K562 (cell line): ENCODE data around the gene VTCN1. TPM values are rescaled to one million over a fixed set of nuclear protein-coding genes. Genes with fewer than 3 reads are reported as not detected.

Experiments used
- ATAC-seq: fragments of 200-7000 bp; cut with Tn5 transposase; 3 replicates; pipeline ENCODE4 v1.9.1; 2020; ENCODE audit warnings: moderate library complexity
- BruUV-seq: library from RNA; stranded (reverse); fragments of 400-500 nt; replicated peaks from 2 replicates; lab custom pipeline; 2021; lab: Mats Ljungman, UMichigan
- CTCF ChIA-PET: fragments of 300-600 bp; formaldehyde crosslinking; extraction: SDS; loops from one replicate; lab custom pipeline; 2021; ENCODE audit warnings: low intra/inter-chr PET ratio; lab: Yijun Ruan, JAX
- POLR2A ChIA-PET: fragments of 300-600, 350-650 bp; sonication (Branson Sonifier 250); formaldehyde crosslinking; extraction: SDS; loops from one replicate; lab custom pipeline; 2021; ENCODE audit warnings: antibody characterized with exemption, inconsistent platforms; lab: Yijun Ruan, JAX
- DNase-seq, 4 experiments: peaks; one replicate each; pipeline versions ENCODE4 v3.0.0 to v3.0.0-alpha.2; 2011 to 2018; ENCODE audit warnings: low spot score in 3 of 4, mixed read lengths in 3 of 4; ENCODE audit errors: extremely low read depth in 1 of 4
- FAIRE-seq: peaks from 2 replicates; lab custom pipeline; 2011; peaks lifted over from hg19 to GRCh38; lab: Jason Lieb, UNC
- H2AFZ ChIP-seq: 2 replicates; pipeline ENCODE4 v1.6.0; 2011; ENCODE audit warnings: low read depth, low read length, control low read depth, inconsistent platforms
- H3K27ac ChIP-seq: fragments of 200-600 bp; 3 replicates; pipeline ENCODE4 v1.8.0; 2011; ENCODE audit warnings: low read depth, mild to moderate bottlenecking, control low read depth, inconsistent platforms, low read length, moderate library complexity, mixed read lengths; ENCODE audit errors: extremely low read depth
- H3K27me3 ChIP-seq, 2 experiments: fragments of 300-600 bp in 1 of 2; 2 replicates in 1 of 2; 3 replicates in 1 of 2; pipeline versions ENCODE4 v1.6.0 to v1.8.0; 2011; ENCODE audit warnings: inconsistent platforms in 2 of 2, low read length in 2 of 2, mild to moderate bottlenecking in 1 of 2, mixed read lengths in 1 of 2, moderate library complexity in 1 of 2; ENCODE audit not compliant: control insufficient read depth in 2 of 2, insufficient read depth in 2 of 2
- H3K36me3 ChIP-seq: fragments of 300-600 bp; 3 replicates; pipeline ENCODE4 v1.8.0; 2011; ENCODE audit warnings: mild to moderate bottlenecking, low read length, inconsistent platforms; ENCODE audit not compliant: control insufficient read depth, insufficient read depth
- H3K4me1 ChIP-seq, 2 experiments: fragments of 200-600 bp in 1 of 2; replicated peaks in 1 of 2; 2 replicates in 1 of 2; 3 replicates in 1 of 2; pipeline versions ENCODE4 v1.5.1 to v1.8.0; 2011; ENCODE audit warnings: inconsistent platforms in 2 of 2, low read length in 2 of 2, mild to moderate bottlenecking in 1 of 2, mixed read lengths in 1 of 2, moderate library complexity in 1 of 2; ENCODE audit not compliant: control insufficient read depth in 2 of 2, insufficient read depth in 2 of 2
- H3K4me2 ChIP-seq: 2 replicates; pipeline ENCODE4 v1.6.1; 2011; ENCODE audit warnings: low read length, control low read depth, inconsistent platforms, mixed read lengths; ENCODE audit not compliant: insufficient read depth
- H3K4me3 ChIP-seq: fragments of 200-600 bp; sonication (generic), shearing (Covaris generic); 2 replicates; pipeline ENCODE4 v1.5.1; 2016; ENCODE audit warnings: control low read depth, inconsistent platforms
- H3K79me2 ChIP-seq: fragments of 200-600 bp; 3 replicates; pipeline ENCODE4 v1.8.0; 2011; ENCODE audit warnings: low read length, inconsistent platforms; ENCODE audit not compliant: control insufficient read depth, insufficient read depth
- H3K9ac ChIP-seq, 2 experiments: 2 replicates each; pipeline versions ENCODE4 v1.6.0 to v1.6.1; 2011; ENCODE audit warnings: low read depth in 2 of 2, low read length in 2 of 2, control low read depth in 1 of 2, inconsistent platforms in 1 of 2, mild to moderate bottlenecking in 1 of 2, mixed read lengths in 1 of 2; ENCODE audit not compliant: insufficient read depth in 1 of 2
- H3K9me1 ChIP-seq: one replicate; pipeline ENCODE4 v1.6.0; 2011; ENCODE audit warnings: inconsistent platforms, mild to moderate bottlenecking, low read length, moderate library complexity; ENCODE audit not compliant: control insufficient read depth, insufficient read depth
- H3K9me3 ChIP-seq: replicated peaks from 2 replicates; pipeline ENCODE4 v1.5.1; 2011; ENCODE audit warnings: low read depth, low read length, inconsistent platforms; ENCODE audit not compliant: control insufficient read depth, insufficient read depth
- H4K20me1 ChIP-seq: replicated peaks from 2 replicates; pipeline ENCODE4 v1.6.1; 2011; ENCODE audit warnings: low read length, inconsistent platforms, mixed read lengths; ENCODE audit not compliant: control insufficient read depth, insufficient read depth
- CBFB ChIP-seq: sonication (generic); formaldehyde crosslinking; IDR thresholded peaks from 2 replicates; pipeline ENCODE4 v1.4.0; 2020; ENCODE audit warnings: mild to moderate bottlenecking, missing genetic modification reagents
- KLF13 ChIP-seq: fragments of 450-650 bp; IDR thresholded peaks from 2 replicates; pipeline ENCODE4 v1.6.1; 2016; ENCODE audit warnings: missing genetic modification characterization, low read depth, mild to moderate bottlenecking, missing compliant biosample characterization, moderate library complexity, borderline replicate concordance
- KLF16 ChIP-seq: IDR thresholded peaks from 2 replicates; pipeline ENCODE4 v1.6.1; 2016; ENCODE audit warnings: antibody characterized with exemption
- STAT5A ChIP-seq: IDR thresholded peaks from 2 replicates; pipeline ENCODE4 v1.6.1; 2012; ENCODE audit warnings: low read length, inconsistent platforms, borderline replicate concordance
- THRA ChIP-seq: fragments of 450-650 bp; IDR thresholded peaks from 2 replicates; pipeline ENCODE4 v1.6.1; 2017; ENCODE audit warnings: mild to moderate bottlenecking, moderate library complexity
- XRCC4 ChIP-seq: IDR thresholded peaks from one replicate; pipeline ENCODE4 v1.6.1; 2011; ENCODE audit not compliant: insufficient read depth, insufficient read length; ENCODE audit errors: extremely low read depth
- ZNF184 ChIP-seq: sonication (generic); formaldehyde crosslinking; IDR thresholded peaks from 2 replicates; pipeline ENCODE4 v1.5.0; 2020; ENCODE audit warnings: missing genetic modification reagents
- ZNF583 ChIP-seq: fragments of 250-450 bp; sonication (Bioruptor Pico); IDR thresholded peaks from 2 replicates; pipeline ENCODE4 v1.4.0; 2020
- ZNF77 ChIP-seq: fragments of 250-450 bp; sonication (Bioruptor Pico); IDR thresholded peaks from 2 replicates; pipeline ENCODE4 v1.5.0; 2020
- WGBS: fragments of 100-300 bp; shearing (Covaris generic); methylation state at CpG from one replicate; pipeline ENCODE4 v1.1.6; 2016; ENCODE audit warnings: low coverage, mixed read lengths; ENCODE audit not compliant: insufficient coverage; ENCODE audit errors: missing lambda C conversion rate; 5-methylcytosine and 5-hydroxymethylcytosine counted together
- in situ Hi-C: fragments of 300-500 bp; cut with MboI; formaldehyde crosslinking; loops from 4 replicates; pipeline ENCODE4 v1.15.0; 2018; ENCODE audit warnings: inconsistent platforms, mixed read lengths
- intact Hi-C: fragments of 100-400 bp; cut with micrococcal nuclease; formaldehyde crosslinking; loops from 2 replicates; pipeline ENCODE4 v1.14.2; 2022
- polyA plus RNA-seq, 8 experiments: library from polyadenylated mRNA; depleted of rRNA in 4 of 8; stranded (reverse) in 5 of 8; unstranded in 3 of 8; fragments of >200 nt; fragmentation: Nextera tagmentation in 2 of 8; fragmentation: Illumina TruSeq in 1 of 8; extraction: Ambion mirVana in 2 of 8; extraction: Trizol in 1 of 8; gene quantifications; 2 replicates each; pipeline versions ENCODE4 v1.2.1 to v1.2.3, GENCODE V29; 2011 to 2014; ENCODE audit warnings: inconsistent platforms in 1 of 8, missing spikeins in 1 of 8
- total RNA-seq, 7 experiments: library from RNA; depleted of rRNA in 6 of 7; stranded (reverse); fragments of >200 nt in 6 of 7; fragmentation: Illumina TruSeq in 2 of 7; extraction: Trizol in 2 of 7; gene quantifications; 2 replicates each; pipeline versions ENCODE4 v1.2.1 to v1.2.3, GENCODE V29; 2011 to 2021; ENCODE audit warnings: low replicate concordance in 1 of 7
- TF ChIP-seq, protein P1 (sequence below): fragments of 250-450 bp; sonication (Bioruptor Pico); IDR thresholded peaks from 2 replicates; pipeline ENCODE4 v1.4.0; 2020; ENCODE audit warnings: mild to moderate bottlenecking, moderate library complexity

The VTCN1 gene
- total and polyA plus RNA-seq, 9 of the 15 experiments (the other 6 are each of a cell fraction or from before 2014, with no cell fraction given), result not detected

DNA sequence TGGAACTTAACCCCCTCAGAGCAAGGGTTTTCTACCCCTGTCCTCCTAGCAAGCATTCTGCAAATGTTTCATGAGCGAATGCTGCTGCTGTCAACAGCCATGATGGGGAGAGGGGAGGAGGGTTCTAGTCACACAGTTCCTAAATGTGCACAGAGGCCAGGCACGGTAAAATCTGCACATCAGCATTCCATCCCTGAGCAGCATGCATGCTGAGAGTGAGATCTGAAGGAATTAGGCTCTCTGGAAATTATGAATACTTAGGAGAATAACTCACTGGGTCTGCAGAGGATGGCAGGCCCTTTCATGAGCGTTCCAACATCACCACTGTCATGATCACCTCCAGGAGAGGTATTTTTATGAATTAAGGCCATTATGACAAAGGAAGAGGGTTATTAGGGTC is 2.1 kb downstream of the VTCN1 start:
- ATAC-seq (no peak), FAIRE-seq (no peak), DNase-seq (no peak)
- Histone ChIP-seq H3K36me3 (no peaks in the 10 kb centered on the region), H3K9me3 (no peaks in the 10 kb centered on the region), H3K9ac (no peak overlapping the region), H3K79me2 (no peaks in the 10 kb centered on the region), H3K4me1 (no peaks in the 10 kb centered on the region), H3K27ac (no peak overlapping the region), H3K9me1 (no peaks in the 10 kb centered on the region), H3K4me2 (no peak overlapping the region), H3K4me3 (no peak overlapping the region), H4K20me1 (no peaks in the 10 kb centered on the region), H2AFZ (no peak overlapping the region), H3K27me3 (peaks cover 19 to 37% of the 10 kb centered on the region in 2 experiments; a peak in 4 of 5 replicates)
- BruUV-seq, result no TSS peak
- CTCF ChIA-PET, result no interaction called here
- WGBS, result 0% methylated on average over 3 of the region's 3 CpGs
- in situ Hi-C loops (no loop called here), intact Hi-C loops (no loop called here)
- TF ChIP-seq XRCC4, result no peak
- TF ChIP-seq THRA, result no peak
- TF ChIP-seq KLF16, result no peak
- no peak for TF ChIP-seq ZNF77 (CRISPR knock-in tag)
- TF ChIP-seq CBFB (CRISPR knock-in tag), result no peak
- TF ChIP-seq STAT5A, result no peak
- no peak for TF ChIP-seq ZNF184 (CRISPR knock-in tag)
- no peak for TF ChIP-seq KLF13 (tag)
- TF ChIP-seq, protein P1, sequence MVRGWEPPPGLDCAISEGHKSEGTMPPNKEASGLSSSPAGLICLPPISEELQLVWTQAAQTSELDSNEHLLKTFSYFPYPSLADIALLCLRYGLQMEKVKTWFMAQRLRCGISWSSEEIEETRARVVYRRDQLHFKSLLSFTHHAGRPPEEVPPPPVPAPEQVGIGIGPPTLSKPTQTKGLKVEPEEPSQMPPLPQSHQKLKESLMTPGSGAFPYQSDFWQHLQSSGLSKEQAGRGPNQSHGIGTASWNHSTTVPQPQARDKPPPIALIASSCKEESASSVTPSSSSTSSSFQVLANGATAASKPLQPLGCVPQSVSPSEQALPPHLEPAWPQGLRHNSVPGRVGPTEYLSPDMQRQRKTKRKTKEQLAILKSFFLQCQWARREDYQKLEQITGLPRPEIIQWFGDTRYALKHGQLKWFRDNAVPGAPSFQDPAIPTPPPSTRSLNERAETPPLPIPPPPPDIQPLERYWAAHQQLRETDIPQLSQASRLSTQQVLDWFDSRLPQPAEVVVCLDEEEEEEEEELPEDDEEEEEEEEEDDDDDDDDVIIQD, result no peak
- TF ChIP-seq ZNF583 (CRISPR knock-in tag), result no peak
- POLR2A ChIA-PET, result no interaction called here
